ENCODE measurements around the gene TGFBR3L. TPM values are rescaled to one million over a fixed set of nuclear protein-coding genes. Genes with fewer than 3 reads are reported as not detected.

The TGFBR3L gene
- total and polyA plus RNA-seq, 2 experiments from 2014 or later, result 1.7 to 7.0 TPM

GRCh38 chr19:7868326-7868670 lies 46.3 kb upstream of the TGFBR3L start:
- no peak overlapping the region for H3K27ac Mint-ChIP-seq
- Histone ChIP-seq H3F3A (replicated peaks; ENCODE audit: low read depth) (peaks cover 13% of the 10 kb centered on the region; the same call in 1 of the 2 replicates), H3K27ac (ENCODE audit: low read depth) (no peak overlapping the region), H3K79me2 (replicated peaks; ENCODE audit: insufficient read depth) (no peaks in the 10 kb centered on the region), H4K20me1 (replicated peaks; ENCODE audit: insufficient read depth) (no peaks in the 10 kb centered on the region), H3K4me2 (peak overlapping the region; percentile 91), H3K27me3 (ENCODE audit: insufficient read depth) (peaks cover 58% of the 10 kb centered on the region), H2AFZ (0 out of 2 replicates have a peak overlapping the region, but pooled peaks have one; percentile 43), H3K9me2 (ENCODE audit: insufficient read depth) (no peaks in the 10 kb centered on the region), H3K36me3 (ENCODE audit: insufficient read depth) (no peaks in the 10 kb centered on the region), H3K4me1 (ENCODE audit: insufficient read depth) (peaks cover 27% of the 10 kb centered on the region; the same call in 1 of the 2 replicates), H3K4me3 (peak overlapping the region; percentile 66)
- ATAC-seq (peak; percentile 4), DNase-seq (ENCODE audit: low spot score) (peak; percentile 83)
- peak overlapping the region; percentile 67 for H3K4me3 Mint-ChIP-seq
- H3K36me3 Mint-ChIP-seq (ENCODE audit: low read depth), result peaks cover 5% of the 10 kb centered on the region; the same call in 2 of the 3 replicates
- peaks cover 28% of the 10 kb centered on the region for H3K4me1 Mint-ChIP-seq
- peaks cover 73% of the 10 kb centered on the region for H3K27me3 Mint-ChIP-seq (ENCODE audit: insufficient read depth, low read depth, poor library complexity)
- TF ChIP-seq EZH2phosphoT487 (IDR thresholded peaks at IDR 0.05; ENCODE audit: unreplicated experiment), result no peak
- TF ChIP-seq, protein P1, sequence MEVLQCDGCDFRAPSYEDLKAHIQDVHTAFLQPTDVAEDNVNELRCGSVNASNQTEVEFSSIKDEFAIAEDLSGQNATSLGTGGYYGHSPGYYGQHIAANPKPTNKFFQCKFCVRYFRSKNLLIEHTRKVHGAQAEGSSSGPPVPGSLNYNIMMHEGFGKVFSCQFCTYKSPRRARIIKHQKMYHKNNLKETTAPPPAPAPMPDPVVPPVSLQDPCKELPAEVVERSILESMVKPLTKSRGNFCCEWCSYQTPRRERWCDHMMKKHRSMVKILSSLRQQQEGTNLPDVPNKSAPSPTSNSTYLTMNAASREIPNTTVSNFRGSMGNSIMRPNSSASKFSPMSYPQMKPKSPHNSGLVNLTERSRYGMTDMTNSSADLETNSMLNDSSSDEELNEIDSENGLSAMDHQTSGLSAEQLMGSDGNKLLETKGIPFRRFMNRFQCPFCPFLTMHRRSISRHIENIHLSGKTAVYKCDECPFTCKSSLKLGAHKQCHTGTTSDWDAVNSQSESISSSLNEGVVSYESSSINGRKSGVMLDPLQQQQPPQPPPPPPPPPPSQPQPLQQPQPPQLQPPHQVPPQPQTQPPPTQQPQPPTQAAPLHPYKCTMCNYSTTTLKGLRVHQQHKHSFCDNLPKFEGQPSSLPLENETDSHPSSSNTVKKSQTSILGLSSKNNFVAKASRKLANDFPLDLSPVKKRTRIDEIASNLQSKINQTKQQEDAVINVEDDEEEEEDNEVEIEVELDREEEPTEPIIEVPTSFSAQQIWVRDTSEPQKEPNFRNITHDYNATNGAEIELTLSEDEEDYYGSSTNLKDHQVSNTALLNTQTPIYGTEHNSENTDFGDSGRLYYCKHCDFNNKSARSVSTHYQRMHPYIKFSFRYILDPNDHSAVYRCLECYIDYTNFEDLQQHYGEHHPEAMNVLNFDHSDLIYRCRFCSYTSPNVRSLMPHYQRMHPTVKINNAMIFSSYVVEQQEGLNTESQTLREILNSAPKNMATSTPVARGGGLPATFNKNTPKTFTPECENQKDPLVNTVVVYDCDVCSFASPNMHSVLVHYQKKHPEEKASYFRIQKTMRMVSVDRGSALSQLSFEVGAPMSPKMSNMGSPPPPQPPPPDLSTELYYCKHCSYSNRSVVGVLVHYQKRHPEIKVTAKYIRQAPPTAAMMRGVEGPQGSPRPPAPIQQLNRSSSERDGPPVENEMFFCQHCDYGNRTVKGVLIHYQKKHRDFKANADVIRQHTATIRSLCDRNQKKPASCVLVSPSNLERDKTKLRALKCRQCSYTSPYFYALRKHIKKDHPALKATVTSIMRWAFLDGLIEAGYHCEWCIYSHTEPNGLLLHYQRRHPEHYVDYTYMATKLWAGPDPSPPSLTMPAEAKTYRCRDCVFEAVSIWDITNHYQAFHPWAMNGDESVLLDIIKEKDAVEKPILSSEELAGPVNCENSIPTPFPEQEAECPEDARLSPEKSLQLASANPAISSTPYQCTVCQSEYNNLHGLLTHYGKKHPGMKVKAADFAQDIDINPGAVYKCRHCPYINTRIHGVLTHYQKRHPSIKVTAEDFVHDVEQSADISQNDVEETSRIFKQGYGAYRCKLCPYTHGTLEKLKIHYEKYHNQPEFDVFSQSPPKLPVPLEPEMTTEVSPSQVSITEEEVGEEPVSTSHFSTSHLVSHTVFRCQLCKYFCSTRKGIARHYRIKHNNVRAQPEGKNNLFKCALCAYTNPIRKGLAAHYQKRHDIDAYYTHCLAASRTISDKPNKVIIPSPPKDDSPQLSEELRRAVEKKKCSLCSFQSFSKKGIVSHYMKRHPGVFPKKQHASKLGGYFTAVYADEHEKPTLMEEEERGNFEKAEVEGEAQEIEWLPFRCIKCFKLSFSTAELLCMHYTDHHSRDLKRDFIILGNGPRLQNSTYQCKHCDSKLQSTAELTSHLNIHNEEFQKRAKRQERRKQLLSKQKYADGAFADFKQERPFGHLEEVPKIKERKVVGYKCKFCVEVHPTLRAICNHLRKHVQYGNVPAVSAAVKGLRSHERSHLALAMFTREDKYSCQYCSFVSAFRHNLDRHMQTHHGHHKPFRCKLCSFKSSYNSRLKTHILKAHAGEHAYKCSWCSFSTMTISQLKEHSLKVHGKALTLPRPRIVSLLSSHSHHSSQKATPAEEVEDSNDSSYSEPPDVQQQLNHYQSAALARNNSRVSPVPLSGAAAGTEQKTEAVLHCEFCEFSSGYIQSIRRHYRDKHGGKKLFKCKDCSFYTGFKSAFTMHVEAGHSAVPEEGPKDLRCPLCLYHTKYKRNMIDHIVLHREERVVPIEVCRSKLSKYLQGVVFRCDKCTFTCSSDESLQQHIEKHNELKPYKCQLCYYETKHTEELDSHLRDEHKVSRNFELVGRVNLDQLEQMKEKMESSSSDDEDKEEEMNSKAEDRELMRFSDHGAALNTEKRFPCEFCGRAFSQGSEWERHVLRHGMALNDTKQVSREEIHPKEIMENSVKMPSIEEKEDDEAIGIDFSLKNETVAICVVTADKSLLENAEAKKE (CRISPR knock-in tag; IDR thresholded peaks at IDR 0.05), result no peak
- no peak for TF ChIP-seq POLR2AphosphoS5 (IDR thresholded peaks at IDR 0.05; ENCODE audit: low read depth)
- no peaks in the 10 kb centered on the region for H3K9me3 Mint-ChIP-seq

- peak; percentile 97 for DNase-seq (ENCODE audit: low spot score)
- Mint-ChIP-seq H3K9me3 (no peaks in the 10 kb centered on the region), H3K27me3 (ENCODE audit: insufficient read depth, low read depth, poor library complexity) (peaks cover 70% of the 10 kb centered on the region), H3K27ac (no peak overlapping the region; the same call in 1 of the 2 replicates), H3K4me3 (peak overlapping the region; percentile 67), H3K4me1 (peaks cover 28% of the 10 kb centered on the region), H3K36me3 (ENCODE audit: low read depth) (peaks cover 5% of the 10 kb centered on the region; the same call in 2 of the 3 replicates)
- Histone ChIP-seq H3K9me2 (ENCODE audit: insufficient read depth) (no peaks in the 10 kb centered on the region), H3K27me3 (ENCODE audit: insufficient read depth) (peaks cover 58% of the 10 kb centered on the region), H3K4me3 (peak overlapping the region; percentile 66), H4K20me1 (replicated peaks; ENCODE audit: insufficient read depth) (no peaks in the 10 kb centered on the region), H3K27ac (ENCODE audit: low read depth) (no peak overlapping the region), H3K36me3 (ENCODE audit: insufficient read depth) (no peaks in the 10 kb centered on the region), H3F3A (replicated peaks; ENCODE audit: low read depth) (peaks cover 13% of the 10 kb centered on the region; the same call in 1 of the 2 replicates), H3K4me2 (peak overlapping the region; percentile 91), H2AFZ (0 out of 2 replicates have a peak overlapping the region, but pooled peaks have one; percentile 43), H3K4me1 (ENCODE audit: insufficient read depth) (peaks cover 23% of the 10 kb centered on the region; the same call in 1 of the 2 replicates), H3K79me2 (replicated peaks; ENCODE audit: insufficient read depth) (no peaks in the 10 kb centered on the region)
- ATAC-seq, result peak; percentile 29
- TF ChIP-seq, protein P2, sequence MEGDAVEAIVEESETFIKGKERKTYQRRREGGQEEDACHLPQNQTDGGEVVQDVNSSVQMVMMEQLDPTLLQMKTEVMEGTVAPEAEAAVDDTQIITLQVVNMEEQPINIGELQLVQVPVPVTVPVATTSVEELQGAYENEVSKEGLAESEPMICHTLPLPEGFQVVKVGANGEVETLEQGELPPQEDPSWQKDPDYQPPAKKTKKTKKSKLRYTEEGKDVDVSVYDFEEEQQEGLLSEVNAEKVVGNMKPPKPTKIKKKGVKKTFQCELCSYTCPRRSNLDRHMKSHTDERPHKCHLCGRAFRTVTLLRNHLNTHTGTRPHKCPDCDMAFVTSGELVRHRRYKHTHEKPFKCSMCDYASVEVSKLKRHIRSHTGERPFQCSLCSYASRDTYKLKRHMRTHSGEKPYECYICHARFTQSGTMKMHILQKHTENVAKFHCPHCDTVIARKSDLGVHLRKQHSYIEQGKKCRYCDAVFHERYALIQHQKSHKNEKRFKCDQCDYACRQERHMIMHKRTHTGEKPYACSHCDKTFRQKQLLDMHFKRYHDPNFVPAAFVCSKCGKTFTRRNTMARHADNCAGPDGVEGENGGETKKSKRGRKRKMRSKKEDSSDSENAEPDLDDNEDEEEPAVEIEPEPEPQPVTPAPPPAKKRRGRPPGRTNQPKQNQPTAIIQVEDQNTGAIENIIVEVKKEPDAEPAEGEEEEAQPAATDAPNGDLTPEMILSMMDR (conservative IDR thresholded peaks at IDR 0.05; ENCODE audit: low read depth in 2 of 2), result peak; percentile 50 to 76
- TF ChIP-seq REST (IDR thresholded peaks at IDR 0.05; ENCODE audit: unreplicated experiment), result no peak
Measured at GRCh38 chr19:7868671-7869452, 45.8 kb upstream of the TGFBR3L start.

Data from GM23338 (cell line).